Measurements from ENCODE around the gene CD207. TPM values are rescaled to one million over a fixed set of nuclear protein-coding genes. Genes with fewer than 3 reads are reported as not detected.

CD207 gene
- total and polyA plus RNA-seq, 2 experiments from 2014 or later = not detected

GRCh38 chr2:70837980-70838925 is 2.6 kb upstream of the CD207 start:
- peaks cover 2% of the 10 kb centered on the region for H3K36me3 Mint-ChIP-seq (ENCODE audit: low read depth)
- Histone ChIP-seq H3K9me2 (ENCODE audit: insufficient read depth) (0 out of 2 replicates have a peak, but pooled peaks cover 4% of the 10 kb centered on the region), H2AFZ (no peak overlapping the region), H3F3A (replicated peaks; ENCODE audit: low read depth) (no peaks in the 10 kb centered on the region), H3K79me2 (replicated peaks; ENCODE audit: insufficient read depth) (no peaks in the 10 kb centered on the region), H3K36me3 (ENCODE audit: insufficient read depth) (no peaks in the 10 kb centered on the region), H3K4me3 (no peak overlapping the region), H3K4me2 (no peak overlapping the region), H3K27ac (ENCODE audit: low read depth) (no peak overlapping the region), H4K20me1 (replicated peaks; ENCODE audit: insufficient read depth) (no peaks in the 10 kb centered on the region), H3K4me1 (ENCODE audit: insufficient read depth) (no peaks in the 10 kb centered on the region), H3K27me3 (ENCODE audit: insufficient read depth) (no peaks in the 10 kb centered on the region)
- peaks cover 6% of the 10 kb centered on the region for H3K9me3 Mint-ChIP-seq
- TF ChIP-seq EZH2phosphoT487 (IDR thresholded peaks at IDR 0.05; ENCODE audit: unreplicated experiment) = no peak
- no peak for TF ChIP-seq ZNF462 (CRISPR knock-in tag; IDR thresholded peaks at IDR 0.05)
- no peak for TF ChIP-seq ETS1 (IDR thresholded peaks at IDR 0.05)
- TF ChIP-seq JUNB (IDR thresholded peaks at IDR 0.05; ENCODE audit: unreplicated experiment) = no peak
- TF ChIP-seq ZNF114 (CRISPR knock-in tag; IDR thresholded peaks at IDR 0.05) = no peak
- TF ChIP-seq STAT1 (IDR thresholded peaks at IDR 0.05; ENCODE audit: unreplicated experiment) = no peak
- no peak for TF ChIP-seq EZH2 (IDR thresholded peaks at IDR 0.05; ENCODE audit: low read depth, unreplicated experiment)
- no peak for TF ChIP-seq REST (IDR thresholded peaks at IDR 0.05; ENCODE audit: unreplicated experiment)
- no peak for TF ChIP-seq POLR2AphosphoS5 (IDR thresholded peaks at IDR 0.05; ENCODE audit: low read depth)
- TF ChIP-seq CTCF (conservative IDR thresholded peaks at IDR 0.05; ENCODE audit: low read depth in 2 of 2) = no peak
- TF ChIP-seq ZNF331 (CRISPR knock-in tag; IDR thresholded peaks at IDR 0.05; ENCODE audit: low read depth) = no peak
- no peak for TF ChIP-seq NANOG (IDR thresholded peaks at IDR 0.05; ENCODE audit: borderline replicate concordance)
- no peak for TF ChIP-seq CREB1 (CRISPR knock-in tag; IDR thresholded peaks at IDR 0.05; ENCODE audit: low read depth)
- no peak overlapping the region for H3K27ac Mint-ChIP-seq
- no peak for ATAC-seq
- DNase-seq (ENCODE audit: low spot score) = no peak
- H3K4me3 Mint-ChIP-seq = no peak overlapping the region
- peaks cover 20% of the 10 kb centered on the region for H3K27me3 Mint-ChIP-seq (ENCODE audit: insufficient read depth, low read depth, poor library complexity)
- peaks cover 2% of the 10 kb centered on the region; the same call in 1 of the 3 replicates for H3K4me1 Mint-ChIP-seq
